CD14-positive monocyte (primary cell): ENCODE data around the gene KRTAP12-2. TPM values are rescaled to one million over a fixed set of nuclear protein-coding genes. Genes with fewer than 3 reads are reported as not detected.

Source experiments
- DNase-seq, 3 donors: peaks; one replicate each; pipeline ENCODE4 v3.0.0-alpha.2; 2011 to 2022
- H2AFZ ChIP-seq: 2 replicates; pipeline ENCODE4 v1.6.0; 2012; ENCODE audit warnings: mild to moderate bottlenecking, low read depth, low read length, inconsistent platforms; ENCODE audit not compliant: insufficient read depth, poor library complexity, severe bottlenecking
- H3K27ac ChIP-seq, 2 donors: 1 replicate in 1 of 2; 2 replicates in 1 of 2; pipeline ENCODE4 v1.5.1; 2012 to 2013; ENCODE audit warnings: low read length in 2 of 2, control low read depth in 1 of 2, inconsistent platforms in 1 of 2, low read depth in 1 of 2, mild to moderate bottlenecking in 1 of 2
- H3K27me3 ChIP-seq, 2 donors: one replicate each; pipeline versions ENCODE4 v1.6.0 to v1.6.1; 2011 to 2013; ENCODE audit warnings: low read length in 2 of 2; ENCODE audit not compliant: control insufficient read depth in 2 of 2, insufficient read depth in 2 of 2
- H3K36me3 ChIP-seq, 2 donors: replicated peaks in 1 of 2; 1 replicate in 1 of 2; 2 replicates in 1 of 2; pipeline versions ENCODE4 v1.5.1 to v1.6.1; 2012 to 2013; ENCODE audit warnings: low read length in 2 of 2, control low read depth in 1 of 2, inconsistent platforms in 1 of 2, mild to moderate bottlenecking in 1 of 2; ENCODE audit not compliant: insufficient read depth in 2 of 2, control insufficient read depth in 1 of 2
- H3K4me1 ChIP-seq, 2 donors: 1 replicate in 1 of 2; 2 replicates in 1 of 2; pipeline versions ENCODE4 v1.5.1 to v1.6.1; 2012 to 2013; ENCODE audit warnings: low read length in 2 of 2, control low read depth in 1 of 2, inconsistent platforms in 1 of 2, mild to moderate bottlenecking in 1 of 2, moderate library complexity in 1 of 2; ENCODE audit not compliant: insufficient read depth in 2 of 2, control insufficient read depth in 1 of 2
- H3K4me2 ChIP-seq: replicated peaks from 2 replicates; pipeline ENCODE3; 2012; ENCODE audit warnings: low read length, moderate library complexity, mild to moderate bottlenecking; ENCODE audit not compliant: poor library complexity, severe bottlenecking; ENCODE audit errors: extremely low read depth
- H3K4me3 ChIP-seq, 3 experiments: fragments of 200-600 bp in 1 of 3; sonication (generic) in 1 of 3; replicated peaks in 1 of 3; 1 replicate in 2 of 3; 2 replicates in 1 of 3; pipeline ENCODE4 v1.5.1; 2011 to 2013; ENCODE audit warnings: low read length in 3 of 3, mild to moderate bottlenecking in 3 of 3, control low read depth in 2 of 3, low read depth in 2 of 3, inconsistent platforms in 1 of 3, moderate library complexity in 1 of 3
- H3K79me2 ChIP-seq: 2 replicates; pipeline ENCODE4 v1.6.0; 2012; ENCODE audit warnings: mild to moderate bottlenecking, control low read depth, inconsistent platforms, low read length, moderate library complexity; ENCODE audit not compliant: insufficient read depth
- H3K9ac ChIP-seq: 2 replicates; pipeline ENCODE4 v1.6.0; 2017; ENCODE audit warnings: low read length, mild to moderate bottlenecking; ENCODE audit not compliant: insufficient read depth, poor library complexity, severe bottlenecking
- H3K9me3 ChIP-seq, 2 donors: replicated peaks in 1 of 2; 1 replicate in 1 of 2; 2 replicates in 1 of 2; pipeline versions ENCODE4 v1.5.1 to v1.6.1; 2012 to 2013; ENCODE audit warnings: low read length in 2 of 2, control low read depth in 1 of 2; ENCODE audit not compliant: control insufficient read depth in 1 of 2, insufficient read depth in 1 of 2
- H4K20me1 ChIP-seq: 2 replicates; pipeline ENCODE4 v1.6.0; 2012; ENCODE audit warnings: mild to moderate bottlenecking, low read length, control low read depth, moderate library complexity; ENCODE audit not compliant: insufficient read depth
- H3K27ac Mint-ChIP-seq, 7 donors: one replicate each; pipeline ENCODE4 v1.8.0; 2020; ENCODE audit warnings: mild to moderate bottlenecking in 7 of 7, mixed read lengths in 7 of 7, moderate library complexity in 6 of 7, inconsistent platforms in 2 of 7
- H3K27me3 Mint-ChIP-seq, 3 donors: one replicate each; pipeline ENCODE4 v1.8.0; 2021 to 2022; ENCODE audit warnings: low read depth in 3 of 3, mild to moderate bottlenecking in 3 of 3, mixed read lengths in 3 of 3, moderate library complexity in 3 of 3, inconsistent platforms in 1 of 3
- H3K36me3 Mint-ChIP-seq, 2 donors: one replicate each; pipeline ENCODE4 v1.8.0; 2020; ENCODE audit warnings: mixed read lengths in 2 of 2, inconsistent platforms in 1 of 2, mild to moderate bottlenecking in 1 of 2
- H3K4me1 Mint-ChIP-seq: one replicate; pipeline ENCODE4 v1.8.0; 2020; ENCODE audit warnings: mild to moderate bottlenecking, mixed read lengths
- H3K4me3 Mint-ChIP-seq, 2 donors: one replicate each; pipeline ENCODE4 v1.8.0; 2020; ENCODE audit warnings: mild to moderate bottlenecking in 2 of 2, mixed read lengths in 2 of 2, moderate library complexity in 1 of 2
- H3K9me3 Mint-ChIP-seq, 7 donors: one replicate each; pipeline ENCODE4 v1.8.0; 2020 to 2022; ENCODE audit warnings: mixed read lengths in 7 of 7, mild to moderate bottlenecking in 6 of 7, moderate library complexity in 6 of 7, inconsistent platforms in 2 of 7
- CTCF ChIP-seq: fragments of 200-600 bp; IDR thresholded peaks from one replicate; pipeline ENCODE4 v1.8.0; 2022; ENCODE audit warnings: antibody characterized with exemption, mild to moderate bottlenecking
- WGBS: methylation state at CpG from one replicate; pipeline ENCODE4 v1.1.5; 2013; ENCODE audit warnings: missing lambda C conversion rate; ENCODE audit not compliant: insufficient coverage; 5-methylcytosine and 5-hydroxymethylcytosine counted together
- intact Hi-C, 2 donors: fragments of 100-400 bp; cut with micrococcal nuclease; formaldehyde crosslinking; loops; one replicate each; pipeline versions ENCODE4 v1.15.0 to v1.15.1; 2023
- polyA plus RNA-seq, 3 donors: library from polyadenylated mRNA; depleted of rRNA in 1 of 3; unstranded in 2 of 3; stranded (reverse) in 1 of 3; fragments of 300-500 nt in 2 of 3; fragments of >200 nt in 1 of 3; fragmentation: Illumina TruSeq in 2 of 3; gene quantifications; 1 replicate in 2 of 3; 2 replicates in 1 of 3; pipeline ENCODE4 v1.2.3, GENCODE V29; 2012 to 2021

The KRTAP12-2 gene
- polyA plus RNA-seq, 3 donors: not detected

GRCh38 chr21:44701541-44701940 is 34.8 kb upstream of the KRTAP12-2 start:
- H3K4me1 ChIP-seq: no peaks in the 10 kb centered on the region
- H3K27me3 ChIP-seq: peaks cover 10 to 64% of the 10 kb centered on the region in 2 donors
- H4K20me1 ChIP-seq: no peaks in the 10 kb centered on the region
- no peak overlapping the region for H3K27ac Mint-ChIP-seq
- H3K36me3 Mint-ChIP-seq: peaks cover 0 to 8% of the 10 kb centered on the region in 2 donors
- no peak overlapping the region for H3K9ac ChIP-seq
- WGBS: 59% methylated on average over 12 of the region's 12 CpGs
- no peak for TF ChIP-seq CTCF
- H3K36me3 ChIP-seq: no peaks in the 10 kb centered on the region
- intact Hi-C loops: no loop called here
- peaks cover 8 to 25% (median 17%) of the 10 kb centered on the region in 7 donors for H3K9me3 Mint-ChIP-seq
- H3K4me3 ChIP-seq: no peak overlapping the region
- H3K79me2 ChIP-seq: no peaks in the 10 kb centered on the region
- peaks cover 7 to 8% of the 10 kb centered on the region in 2 donors for H3K9me3 ChIP-seq
- no peak overlapping the region for H3K27ac ChIP-seq
- H3K4me2 ChIP-seq: no peak overlapping the region
- H3K4me1 Mint-ChIP-seq: no peaks in the 10 kb centered on the region
- H3K4me3 Mint-ChIP-seq: peak overlapping the region in 1 of 2 donors; percentile 2
- DNase-seq: no peak
- no peak overlapping the region for H2AFZ ChIP-seq
- peaks cover 69 to 97% (median 74%) of the 10 kb centered on the region in 3 donors for H3K27me3 Mint-ChIP-seq

GRCh38 chr21:44701023-44701400 is 34.3 kb upstream of the KRTAP12-2 start:
- H3K36me3 Mint-ChIP-seq: peaks cover 0 to 4% of the 10 kb centered on the region in 2 donors
- Histone ChIP-seq H3K36me3 (no peaks in the 10 kb centered on the region), H3K4me1 (no peaks in the 10 kb centered on the region), H3K27ac (no peak overlapping the region), H3K79me2 (no peaks in the 10 kb centered on the region), H4K20me1 (no peaks in the 10 kb centered on the region), H3K9me3 (peaks cover 2 to 3% of the 10 kb centered on the region in 2 donors), H3K4me3 (no peak overlapping the region), H3K9ac (no peak overlapping the region), H3K4me2 (no peak overlapping the region), H3K27me3 (peaks cover 4 to 58% of the 10 kb centered on the region in 2 donors), H2AFZ (no peak overlapping the region)
- H3K27me3 Mint-ChIP-seq: peaks cover 66 to 97% (median 71%) of the 10 kb centered on the region in 3 donors
- no peak overlapping the region for H3K27ac Mint-ChIP-seq
- H3K4me1 Mint-ChIP-seq: no peaks in the 10 kb centered on the region
- intact Hi-C loops: no loop called here
- TF ChIP-seq CTCF: no peak
- peak overlapping the region in 1 of 2 donors; percentile 39 for H3K4me3 Mint-ChIP-seq
- DNase-seq: no peak
- 93% methylated on average over 8 of the region's 14 CpGs for WGBS
- H3K9me3 Mint-ChIP-seq: peaks cover 5 to 19% (median 12%) of the 10 kb centered on the region in 7 donors
